ENCODE data around the gene HCRTR2.
"Not testable (repeated sequence)": the region's sequence is repeated elsewhere in the genome, so short reads cannot be mapped to it uniquely, and the experiment has no call there.

Gene HCRTR2

DNA sequence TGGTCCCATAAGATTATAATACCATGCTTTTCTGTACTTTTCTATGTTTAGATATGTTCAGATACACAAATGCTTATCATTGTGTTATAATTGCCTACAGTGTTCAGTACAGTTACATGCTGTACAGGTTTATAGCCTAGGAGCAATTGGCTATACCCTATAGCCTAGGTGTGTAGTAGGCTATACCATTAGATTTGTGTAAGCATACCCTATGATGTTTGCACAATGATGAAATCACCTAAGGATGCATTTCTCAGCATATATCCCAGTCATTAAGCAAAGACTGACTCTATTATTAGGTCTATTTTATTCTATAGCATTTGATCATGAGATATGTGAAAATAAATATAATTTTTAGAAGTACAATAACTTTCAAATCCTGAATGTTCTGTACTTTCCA is 36.6 kb downstream of the HCRTR2 start:
- H3K4me3 ChIP-seq = no peak overlapping the region
- no peak overlapping the region for H3K27ac ChIP-seq

DNA sequence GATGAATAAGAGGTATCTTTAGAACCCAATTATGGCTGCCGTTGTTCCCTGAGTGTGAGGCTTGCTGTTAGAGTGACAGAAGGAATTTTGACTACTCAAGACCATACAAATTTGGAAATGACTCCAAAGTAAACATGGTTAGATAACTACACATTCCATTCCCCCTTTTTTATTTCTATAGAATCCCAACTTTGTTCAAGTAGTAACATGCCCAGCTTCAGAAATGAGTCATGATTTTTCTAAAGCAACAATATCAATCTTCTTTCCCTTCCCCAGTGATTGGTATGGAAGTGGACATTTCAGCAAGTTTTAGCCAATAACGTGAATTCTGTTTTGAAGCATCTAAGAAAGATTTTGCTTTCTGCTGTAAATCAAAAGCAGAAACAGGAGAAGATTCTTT is 37.8 kb downstream of the HCRTR2 start:
- Histone ChIP-seq H3K27ac (no peak overlapping the region), H3K4me3 (no peak overlapping the region)

DNA sequence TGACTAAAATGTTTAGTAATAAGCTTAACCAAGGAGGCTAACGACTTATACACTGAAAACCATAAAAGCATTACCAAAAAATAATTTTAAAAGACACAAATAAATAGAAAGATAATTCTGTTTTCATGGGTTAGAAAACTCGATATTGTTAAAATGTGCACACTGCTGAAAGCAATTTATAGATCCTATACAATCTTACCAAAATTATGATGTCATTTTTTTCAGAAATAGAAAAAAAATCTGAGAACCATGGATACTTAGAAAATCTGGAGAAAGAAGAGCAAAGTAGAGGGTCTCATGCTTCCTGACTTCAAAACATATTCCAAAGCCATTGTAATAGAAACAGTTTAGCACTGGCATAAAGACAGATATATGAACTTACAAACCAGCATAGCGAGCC is 46.6 kb downstream of the HCRTR2 start:
- no peak overlapping the region for H3K4me3 ChIP-seq
- no peak overlapping the region for H3K27ac ChIP-seq

DNA sequence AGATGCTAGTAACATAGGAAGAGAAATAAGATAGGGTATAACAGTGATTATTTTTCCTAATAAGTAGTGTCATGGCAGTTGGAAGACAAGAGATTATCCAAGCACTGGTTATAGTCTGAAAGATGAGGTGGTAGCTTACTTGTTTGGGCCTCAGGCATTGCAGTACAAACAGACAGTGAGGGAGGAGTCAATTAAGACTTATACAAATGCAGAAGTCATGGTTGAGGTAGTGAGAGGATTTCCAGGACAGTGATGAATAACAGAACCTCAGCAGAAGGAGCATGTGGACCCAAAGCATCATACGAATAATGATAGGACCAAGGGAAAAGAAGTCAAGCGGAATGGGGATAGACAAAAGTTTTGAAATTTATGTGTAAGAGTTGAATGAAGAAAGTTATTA is 53.5 kb downstream of the HCRTR2 start:
- Histone ChIP-seq H3K4me3 (no peak overlapping the region), H3K27ac (no peak overlapping the region)

DNA sequence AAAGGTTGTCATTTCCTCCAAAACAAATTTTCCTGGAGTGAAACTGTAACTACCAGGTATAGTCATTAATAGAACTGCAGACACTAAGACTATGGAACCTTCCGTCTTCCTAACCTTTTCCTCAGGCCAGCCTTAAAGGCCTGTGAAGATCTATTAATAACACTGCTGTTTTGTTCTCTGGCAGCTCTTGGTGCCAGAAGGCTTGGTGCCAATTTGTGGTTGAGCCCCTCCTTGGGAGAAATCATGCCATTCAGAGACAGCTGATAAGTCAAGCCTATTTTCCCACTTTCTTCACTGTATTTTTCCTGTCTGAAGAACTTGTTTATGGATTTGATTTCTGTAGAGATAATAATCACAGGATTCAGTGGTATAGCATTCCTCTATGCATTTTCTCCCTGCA is 64.8 kb downstream of the HCRTR2 start:
- H3K27ac ChIP-seq = no peak overlapping the region
- H3K4me3 ChIP-seq = no peak overlapping the region

DNA sequence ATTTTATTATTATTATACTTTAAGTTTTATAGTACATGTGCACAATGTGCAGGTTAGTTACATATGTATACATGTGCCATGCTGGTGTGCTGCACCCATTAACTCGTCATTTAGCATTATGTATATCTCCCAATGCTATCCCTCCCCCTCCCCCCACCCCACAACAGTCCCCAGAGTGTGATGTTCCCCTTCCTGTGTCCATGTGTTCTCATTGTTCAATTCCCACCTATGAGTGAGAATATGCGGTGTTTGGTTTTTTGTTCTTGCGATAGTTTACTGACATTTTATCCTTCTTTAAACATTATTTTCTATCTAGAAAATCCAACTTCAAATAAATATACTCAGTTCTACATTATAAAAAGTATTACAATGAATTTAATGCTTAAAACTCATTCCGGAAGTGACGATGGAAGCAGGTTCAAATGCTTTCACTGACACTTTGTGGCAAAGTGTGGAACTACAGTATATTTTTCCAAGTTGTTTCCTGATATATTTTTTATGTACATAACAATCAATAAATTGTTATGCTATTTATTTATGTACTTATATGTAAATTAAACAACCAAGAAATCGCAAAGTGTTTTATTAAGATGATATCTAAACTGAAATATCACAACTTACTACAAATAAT is 66.8 kb downstream of the HCRTR2 start:
- H3K4me3 ChIP-seq, H3K27ac ChIP-seq: not testable (repeated sequence)

DNA sequence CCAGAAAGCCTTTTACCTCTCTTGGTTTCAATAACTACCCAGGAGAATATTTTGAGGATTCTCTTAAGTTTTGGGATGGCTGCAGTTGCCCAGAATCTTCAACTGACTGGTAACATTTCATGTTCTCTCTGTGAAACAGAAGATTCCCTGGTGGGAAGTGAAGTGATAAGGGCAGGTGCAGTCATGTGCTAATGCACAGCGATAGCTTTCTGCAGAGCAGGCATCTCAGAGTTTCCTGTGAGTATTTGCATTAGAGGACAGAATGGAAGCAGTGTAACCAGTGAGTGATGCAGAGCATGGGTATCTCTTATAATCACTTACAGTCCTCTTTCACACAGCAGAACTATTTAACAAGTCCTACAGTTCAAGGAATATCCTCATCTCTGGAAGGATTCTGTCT is 76.1 kb downstream of the HCRTR2 start:
- H3K27ac ChIP-seq = no peak overlapping the region

DNA sequence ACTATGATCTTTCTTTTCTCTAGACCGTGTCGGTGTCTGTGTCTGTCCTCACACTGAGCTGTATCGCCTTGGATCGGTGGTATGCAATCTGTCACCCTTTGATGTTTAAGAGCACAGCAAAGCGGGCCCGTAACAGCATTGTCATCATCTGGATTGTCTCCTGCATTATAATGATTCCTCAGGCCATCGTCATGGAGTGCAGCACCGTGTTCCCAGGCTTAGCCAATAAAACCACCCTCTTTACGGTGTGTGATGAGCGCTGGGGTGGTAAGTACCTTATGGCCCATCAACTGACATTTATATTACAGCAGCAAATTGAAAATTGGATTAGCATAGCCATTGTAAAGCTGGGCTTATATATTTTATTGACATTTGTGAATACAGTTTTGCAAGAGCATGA is 80.8 kb downstream of the HCRTR2 start:
- no peak overlapping the region for H3K4me3 ChIP-seq
- H3K27ac ChIP-seq = no peak overlapping the region

More for the DNA sequence above, 76.1 kb downstream of the HCRTR2 start:
- H3K4me3 ChIP-seq = no peak overlapping the region

DNA sequence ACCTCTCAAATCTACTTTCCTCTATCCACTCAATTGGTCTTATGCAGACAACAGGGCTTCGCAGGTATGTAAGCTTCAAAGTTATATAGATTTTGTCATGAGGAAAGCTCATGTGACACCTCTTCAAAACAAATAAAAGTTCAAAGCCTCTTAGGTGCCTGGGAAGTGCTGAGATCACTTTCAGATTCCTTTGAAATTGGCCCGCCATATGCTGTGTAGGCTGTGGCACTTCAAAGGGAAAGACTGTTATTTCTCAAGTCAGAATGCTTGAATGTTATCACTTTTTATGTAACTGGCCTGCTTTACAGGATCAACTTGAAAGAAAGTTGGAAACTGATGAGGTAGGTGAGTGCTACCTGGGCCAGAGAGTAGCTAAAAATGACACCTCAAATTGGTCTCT is 85.9 kb downstream of the HCRTR2 start:
- H3K4me3 ChIP-seq = no peak overlapping the region
- H3K27ac ChIP-seq = no peak overlapping the region

DNA sequence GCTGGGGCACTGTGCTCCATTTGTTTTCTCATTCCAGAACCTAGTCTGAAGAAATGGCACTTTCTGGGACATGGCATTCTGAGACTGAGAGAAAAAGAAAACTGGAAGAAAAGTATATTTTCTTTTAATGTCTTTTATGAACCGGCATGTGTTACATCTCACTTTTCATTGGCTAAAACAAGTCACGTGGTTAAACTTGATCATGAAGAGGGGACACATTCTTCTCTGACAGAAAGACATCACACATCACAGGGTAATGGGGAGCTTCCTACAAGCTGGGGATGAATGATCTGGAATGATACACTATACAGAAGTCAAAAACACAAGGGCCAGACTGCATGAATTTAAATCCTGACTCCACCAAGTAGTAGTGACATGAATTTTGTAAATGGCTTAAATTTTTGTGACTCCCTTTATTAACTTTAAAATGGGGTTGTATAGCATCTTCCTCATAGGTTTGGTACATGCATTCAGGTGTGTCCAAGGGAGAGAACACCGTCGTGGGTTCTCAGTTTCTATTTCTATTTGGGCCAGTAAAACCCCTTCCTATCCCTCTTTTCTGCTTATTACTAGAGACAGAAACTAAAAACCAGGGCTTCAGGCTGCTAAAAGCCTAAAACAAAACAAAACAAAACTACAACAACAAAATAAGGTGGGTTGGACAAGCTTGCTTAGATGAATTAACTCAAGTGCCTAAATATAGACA is 91.2 kb downstream of the HCRTR2 start:
- no peak overlapping the region for H3K27ac ChIP-seq
- H3K4me3 ChIP-seq = no peak overlapping the region

DNA sequence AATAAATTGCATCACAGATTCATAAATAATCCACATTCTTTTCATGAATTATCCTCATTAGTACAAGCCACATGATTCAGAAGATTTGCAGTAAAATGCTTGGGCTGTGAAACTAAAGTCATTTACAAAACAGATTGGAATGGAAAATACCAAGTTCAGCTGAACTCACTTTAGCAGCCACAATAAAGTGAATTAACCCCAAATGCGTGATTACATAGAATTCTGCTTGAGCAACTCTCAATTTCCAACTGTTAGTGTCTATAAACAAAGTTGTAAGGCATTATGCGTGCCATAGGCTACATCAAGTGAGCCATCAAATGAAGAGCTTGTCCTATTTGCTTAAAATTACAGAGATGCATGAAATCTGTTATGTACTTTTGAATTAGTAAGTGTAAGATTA is 92.6 kb downstream of the HCRTR2 start:
- Histone ChIP-seq H3K4me3 (no peak overlapping the region), H3K27ac (no peak overlapping the region)

DNA sequence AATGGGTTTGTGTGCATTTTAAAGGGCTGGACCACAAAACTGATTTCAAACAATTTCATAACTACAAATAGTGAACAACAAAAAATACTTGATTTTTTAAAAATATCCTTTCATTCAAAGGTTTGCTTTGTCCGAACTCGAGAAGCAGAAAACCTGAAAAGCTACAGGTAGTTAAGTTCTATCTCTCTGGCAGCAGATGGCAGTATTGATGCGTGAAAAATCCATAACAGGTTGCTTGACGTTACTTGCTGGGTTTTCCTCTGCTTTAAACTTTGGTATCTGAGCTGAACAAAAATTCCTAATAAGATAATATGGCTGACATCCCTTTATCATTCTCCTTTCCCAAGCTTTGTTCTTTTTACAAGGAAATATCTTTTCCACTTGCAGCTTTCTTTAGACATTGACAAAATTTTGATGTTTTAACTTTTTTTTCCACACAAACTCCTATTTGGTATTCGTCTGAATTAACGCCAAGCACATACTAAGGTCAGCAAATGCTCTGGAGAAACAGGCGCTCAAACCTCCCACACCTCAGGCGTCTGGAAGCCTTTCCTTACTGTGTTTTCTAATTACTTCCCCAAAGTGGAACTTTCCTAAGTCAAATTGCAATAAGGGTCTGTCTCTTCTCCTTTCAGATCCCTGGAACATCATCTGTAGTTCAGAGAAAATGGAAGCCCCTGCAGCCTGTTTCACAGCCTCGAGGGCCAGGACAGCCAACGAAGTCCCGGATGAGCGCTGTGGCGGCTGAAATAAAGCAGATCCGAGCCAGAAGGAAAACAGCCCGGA is 102.6 kb downstream of the HCRTR2 start:
- Histone ChIP-seq H3K4me3 (no peak overlapping the region), H3K27ac (no peak overlapping the region)

DNA sequence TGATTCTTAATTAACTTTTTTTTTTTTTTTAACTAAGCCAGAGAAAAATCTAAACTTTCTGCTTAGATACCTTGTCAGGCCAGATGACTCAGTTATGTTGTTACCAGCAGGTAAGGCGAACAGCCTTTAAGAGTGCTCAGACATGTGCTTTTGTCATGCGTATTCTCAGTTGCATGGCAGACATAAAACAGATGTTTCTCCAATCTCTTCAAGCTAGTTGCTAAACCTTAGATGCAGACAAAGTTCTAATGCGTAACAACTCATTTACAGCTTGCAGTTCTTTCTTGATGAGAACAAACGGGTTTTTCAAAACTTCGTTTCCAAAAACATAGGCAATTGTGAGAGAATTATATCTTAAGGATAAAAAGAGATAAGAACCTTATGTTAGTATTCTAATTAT is 103.3 kb downstream of the HCRTR2 start:
- no peak overlapping the region for H3K27ac ChIP-seq
- no peak overlapping the region for H3K4me3 ChIP-seq

DNA sequence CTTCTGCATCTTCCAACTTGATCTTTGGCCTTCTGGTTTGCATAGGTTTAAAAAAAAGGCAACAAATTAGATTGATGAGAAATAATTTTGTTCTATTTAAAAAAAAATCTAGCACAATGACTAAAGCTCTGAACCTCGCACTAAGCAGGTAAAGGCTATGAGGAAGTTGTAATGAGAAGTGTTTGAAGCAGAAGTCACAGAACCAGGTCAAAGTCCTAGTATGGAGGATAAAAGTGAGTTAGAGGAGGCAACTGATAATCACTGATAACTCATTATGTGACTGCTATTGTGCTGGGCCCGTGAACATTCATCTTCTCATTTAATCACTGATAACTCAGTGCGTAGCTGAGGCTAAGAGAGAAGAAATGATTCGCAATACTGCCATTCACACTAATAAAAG is 106.9 kb downstream of the HCRTR2 start:
- Histone ChIP-seq H3K4me3 (no peak overlapping the region), H3K27ac (no peak overlapping the region)

DNA sequence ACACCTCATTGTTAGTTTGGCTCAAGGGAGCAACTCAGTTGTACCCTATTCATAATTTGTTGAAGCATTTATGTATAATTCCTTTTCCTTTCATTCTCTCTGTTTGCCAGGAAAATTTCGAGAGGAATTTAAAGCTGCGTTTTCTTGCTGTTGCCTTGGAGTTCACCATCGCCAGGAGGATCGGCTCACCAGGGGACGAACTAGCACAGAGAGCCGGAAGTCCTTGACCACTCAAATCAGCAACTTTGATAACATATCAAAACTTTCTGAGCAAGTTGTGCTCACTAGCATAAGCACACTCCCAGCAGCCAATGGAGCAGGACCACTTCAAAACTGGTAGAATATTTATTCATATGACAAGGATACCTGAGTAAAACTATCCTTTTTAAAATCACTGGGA is 107.8 kb downstream of the HCRTR2 start:
- Histone ChIP-seq H3K4me3 (no peak overlapping the region), H3K27ac (no peak overlapping the region)

DNA sequence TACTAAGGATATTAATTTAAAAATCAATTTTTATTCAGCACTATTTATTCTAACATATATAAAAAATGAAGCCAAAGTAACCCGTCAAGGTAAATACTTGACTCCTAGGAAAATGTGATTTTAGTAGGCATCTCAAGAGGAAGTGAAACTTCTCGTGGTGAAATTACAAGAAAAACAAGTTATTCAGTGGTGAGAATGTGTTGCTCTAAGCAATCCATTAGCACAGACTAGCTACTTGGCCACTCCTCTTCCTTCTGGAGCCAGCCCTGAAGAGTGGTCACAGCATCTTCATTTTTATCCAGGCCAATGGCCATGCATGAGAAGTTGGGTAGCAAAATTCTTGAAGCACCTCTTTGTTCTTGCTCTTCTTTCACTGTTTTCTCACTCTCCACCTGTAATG is 112.5 kb downstream of the HCRTR2 start:
- H3K27ac ChIP-seq = no peak overlapping the region
- no peak overlapping the region for H3K4me3 ChIP-seq

DNA sequence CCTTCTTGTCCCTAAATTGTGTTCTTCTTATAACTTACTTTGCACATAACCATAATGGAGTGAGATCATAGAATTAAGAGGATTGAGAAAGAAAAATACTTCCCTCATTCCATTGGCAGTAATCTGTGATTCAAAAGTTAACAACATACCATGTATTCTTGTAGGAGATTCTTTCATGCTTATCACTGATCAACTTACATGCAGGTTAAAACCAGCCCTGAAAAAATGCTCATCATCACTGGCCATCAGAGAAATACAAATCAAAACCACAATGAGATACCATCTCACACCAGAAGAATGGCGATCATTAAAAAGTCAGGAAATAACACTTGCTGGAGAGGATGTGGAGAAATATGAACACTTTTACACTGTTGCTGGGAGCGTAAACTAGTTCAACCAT is 116.4 kb downstream of the HCRTR2 start:
- no peak overlapping the region for H3K4me3 ChIP-seq
- H3K27ac ChIP-seq = no peak overlapping the region

DNA sequence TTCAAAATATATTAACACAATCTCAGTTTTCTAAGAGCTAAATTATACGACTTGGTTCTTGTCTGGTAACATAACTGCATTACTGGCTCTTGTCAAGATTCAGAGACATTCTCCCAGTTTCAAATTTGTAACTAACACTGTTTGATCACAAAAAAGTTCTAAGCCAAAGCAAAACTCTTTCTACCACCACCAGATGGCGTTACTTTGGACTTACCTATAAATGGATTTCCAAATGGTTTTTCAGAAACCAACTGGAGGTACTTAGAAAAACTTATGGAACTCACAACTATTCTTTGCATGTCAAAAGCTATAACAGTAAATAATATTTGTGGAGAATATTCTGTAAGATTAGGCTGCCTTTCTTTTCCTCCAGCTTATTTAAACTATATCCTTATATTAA is 118.8 kb downstream of the HCRTR2 start:
- H3K4me3 ChIP-seq = no peak overlapping the region
- no peak overlapping the region for H3K27ac ChIP-seq

DNA sequence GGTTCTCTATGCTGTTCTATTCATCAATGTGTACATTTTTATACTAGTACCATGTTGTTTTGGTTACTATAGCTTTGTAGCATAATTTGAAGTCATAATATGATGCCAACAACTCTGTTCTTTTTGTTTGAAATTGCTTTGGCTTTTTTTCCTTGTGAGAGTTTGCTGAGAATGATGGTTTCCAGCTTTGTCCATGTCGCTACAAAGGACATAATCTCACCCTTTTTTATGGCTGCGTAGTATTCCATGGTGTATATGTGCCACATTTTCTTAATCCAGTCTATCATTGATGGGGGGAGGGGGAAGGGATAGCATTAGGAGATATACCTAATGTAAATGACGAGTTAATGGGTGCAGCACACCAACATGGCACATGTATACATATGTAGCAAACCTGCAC is 122.9 kb downstream of the HCRTR2 start:
- not testable (repeated sequence) for H3K27ac ChIP-seq, H3K4me3 ChIP-seq

DNA sequence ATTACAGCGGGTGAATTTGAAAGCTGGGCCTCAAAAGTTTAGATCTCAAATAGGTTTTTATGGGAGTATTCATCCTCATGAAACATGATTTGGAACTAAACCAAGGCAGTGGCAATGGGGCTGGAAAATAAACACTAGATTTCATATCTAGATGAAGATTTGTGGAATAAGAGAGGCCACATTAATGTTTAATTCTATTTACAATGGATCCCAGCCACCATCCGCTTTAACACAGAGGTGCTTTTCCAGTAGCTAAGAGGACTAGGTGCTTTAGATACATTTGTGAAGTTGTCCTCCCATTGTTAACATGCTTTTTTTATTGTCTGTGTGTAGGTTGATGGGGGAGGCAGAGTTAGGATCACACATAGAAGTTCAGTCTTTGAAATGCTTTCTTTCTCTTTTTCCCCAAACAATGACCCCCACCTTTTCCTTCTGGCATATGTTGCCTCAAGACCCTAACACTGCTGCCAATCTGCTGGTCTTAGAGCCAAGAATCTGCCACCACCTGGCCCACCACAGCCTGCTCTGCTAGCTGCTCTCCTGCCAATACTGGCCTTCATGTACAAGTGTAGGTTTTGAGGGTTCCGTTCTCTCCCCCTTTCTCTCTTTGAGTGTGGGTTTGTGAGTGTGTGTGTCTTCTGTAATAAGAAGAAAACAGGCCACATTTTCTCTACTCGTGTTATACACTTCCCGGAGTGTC is 125.1 kb downstream of the HCRTR2 start:
- Histone ChIP-seq H3K4me3 (no peak overlapping the region), H3K27ac (no peak overlapping the region)

DNA sequence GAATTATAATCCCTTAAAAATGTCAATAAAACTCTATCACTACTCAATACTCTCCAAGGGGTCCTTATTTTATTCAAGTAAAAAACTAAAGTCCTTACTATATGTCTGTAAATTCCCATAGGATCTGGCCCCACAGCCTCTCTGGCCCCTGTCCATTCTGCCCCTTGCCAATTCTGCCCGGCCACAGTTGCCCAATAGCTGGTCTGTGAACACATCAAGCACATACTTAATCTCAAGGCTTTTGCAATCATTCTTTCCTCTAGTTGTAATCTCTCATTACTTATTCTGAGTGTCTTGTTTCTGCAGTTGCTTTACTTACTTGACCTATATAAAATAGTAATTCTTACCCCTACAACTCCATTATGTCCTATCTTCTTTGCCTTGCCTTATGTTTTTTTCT is 130.4 kb downstream of the HCRTR2 start:
- no peak overlapping the region for H3K27ac ChIP-seq
- no peak overlapping the region for H3K4me3 ChIP-seq
